ENCODE measurements around the gene RASD1.

The RASD1 gene

DNA sequence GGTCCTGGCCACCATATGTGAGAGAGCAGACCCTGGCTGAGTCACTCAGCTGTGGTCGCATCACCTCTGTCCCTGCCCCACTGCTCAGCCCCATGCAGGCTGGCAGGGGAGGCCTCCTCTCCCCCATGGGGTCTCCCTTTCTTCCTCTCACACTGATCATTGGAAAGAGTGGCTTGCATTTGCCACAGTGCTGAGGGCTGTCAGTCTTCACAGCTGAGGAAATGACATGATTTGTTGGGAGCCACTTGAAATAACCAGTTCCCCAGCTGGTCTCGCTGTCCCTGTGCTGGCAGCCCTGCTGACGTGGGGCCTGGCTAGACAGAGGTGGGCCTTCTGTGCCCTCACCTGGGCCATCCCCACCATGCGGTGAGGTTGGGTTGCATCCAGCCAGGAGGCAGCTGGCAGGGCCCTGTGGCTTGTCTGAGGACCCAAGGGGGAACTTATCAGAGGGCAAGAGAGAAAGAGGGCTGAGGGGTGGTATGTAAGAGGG, 49.5 kb downstream of the RASD1 start:
- TF ChIP-seq, protein P1, sequence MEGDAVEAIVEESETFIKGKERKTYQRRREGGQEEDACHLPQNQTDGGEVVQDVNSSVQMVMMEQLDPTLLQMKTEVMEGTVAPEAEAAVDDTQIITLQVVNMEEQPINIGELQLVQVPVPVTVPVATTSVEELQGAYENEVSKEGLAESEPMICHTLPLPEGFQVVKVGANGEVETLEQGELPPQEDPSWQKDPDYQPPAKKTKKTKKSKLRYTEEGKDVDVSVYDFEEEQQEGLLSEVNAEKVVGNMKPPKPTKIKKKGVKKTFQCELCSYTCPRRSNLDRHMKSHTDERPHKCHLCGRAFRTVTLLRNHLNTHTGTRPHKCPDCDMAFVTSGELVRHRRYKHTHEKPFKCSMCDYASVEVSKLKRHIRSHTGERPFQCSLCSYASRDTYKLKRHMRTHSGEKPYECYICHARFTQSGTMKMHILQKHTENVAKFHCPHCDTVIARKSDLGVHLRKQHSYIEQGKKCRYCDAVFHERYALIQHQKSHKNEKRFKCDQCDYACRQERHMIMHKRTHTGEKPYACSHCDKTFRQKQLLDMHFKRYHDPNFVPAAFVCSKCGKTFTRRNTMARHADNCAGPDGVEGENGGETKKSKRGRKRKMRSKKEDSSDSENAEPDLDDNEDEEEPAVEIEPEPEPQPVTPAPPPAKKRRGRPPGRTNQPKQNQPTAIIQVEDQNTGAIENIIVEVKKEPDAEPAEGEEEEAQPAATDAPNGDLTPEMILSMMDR (IDR thresholded peaks at IDR 0.05; ENCODE audit: insufficient read depth, low read depth, low read length, missing control alignments) = no peak
- H3K4me3 ChIP-seq (ENCODE audit: low read depth, low read length) = no peak overlapping the region
- no peak for DNase-seq (ENCODE audit: low read depth)

- no peak for DNase-seq (ENCODE audit: low read depth)
- no peak overlapping the region for H3K4me3 ChIP-seq (ENCODE audit: low read depth, low read length)
- TF ChIP-seq, protein P1 (IDR thresholded peaks at IDR 0.05; ENCODE audit: insufficient read depth, low read depth, low read length, missing control alignments) = no peak
Observed at GRCh38 chr17:17445925-17446665, 50.1 kb downstream of the RASD1 start.

DNA sequence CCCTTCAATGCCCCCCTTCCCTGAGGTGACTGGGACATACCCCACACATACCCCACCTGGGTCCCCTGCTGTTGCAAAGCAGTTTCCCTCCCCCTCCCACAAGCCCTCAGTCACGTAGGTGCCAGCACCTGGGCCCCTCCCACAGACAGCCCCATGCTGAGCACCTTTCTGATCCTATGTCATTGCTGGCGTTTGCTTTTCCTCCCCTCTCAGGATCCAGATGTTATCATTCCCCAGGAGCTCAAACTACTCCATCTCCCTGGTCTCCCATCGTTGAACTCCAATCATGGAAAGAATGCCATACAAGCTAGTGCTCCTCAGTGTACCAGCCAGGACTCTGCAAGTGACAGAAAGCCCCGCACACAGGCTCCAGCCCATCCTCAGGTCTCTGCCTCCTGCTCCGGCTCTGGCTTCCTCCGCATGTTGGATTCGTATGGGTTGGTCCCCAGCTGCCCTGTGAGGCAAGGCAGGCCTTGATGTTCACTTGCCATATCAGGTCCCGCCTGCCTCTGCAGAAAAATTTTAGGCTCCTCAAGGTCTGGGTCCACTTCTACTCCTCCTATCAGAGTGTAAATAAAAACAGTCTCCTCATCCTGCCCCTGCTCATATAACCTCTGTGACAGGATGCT, 50.8 kb downstream of the RASD1 start:
- no peak for DNase-seq (ENCODE audit: low read depth)
- H3K4me3 ChIP-seq (ENCODE audit: low read depth, low read length) = no peak overlapping the region
- TF ChIP-seq, protein P1 (IDR thresholded peaks at IDR 0.05; ENCODE audit: insufficient read depth, low read depth, low read length, missing control alignments) = no peak

Data from GM12865 (cell line).